Measurements from ENCODE around the gene OTOF.

OTOF gene

GRCh38 chr2:26461601-26462023 lies 16.3 kb downstream of the OTOF start:
- H3K4me3 ChIP-seq (ENCODE audit: low read length), result no peak overlapping the region
- DNase-seq (ENCODE audit: low read depth), result no peak
- no peak for TF ChIP-seq CTCF (IDR thresholded peaks at IDR 0.05; ENCODE audit: insufficient read depth, low read depth, low read length, missing control alignments)

GRCh38 chr2:26460613-26461031 lies 17.3 kb downstream of the OTOF start:
- DNase-seq (ENCODE audit: low read depth), result no peak
- no peak for TF ChIP-seq CTCF (IDR thresholded peaks at IDR 0.05; ENCODE audit: insufficient read depth, low read depth, low read length, missing control alignments)

GRCh38 chr2:26459991-26460612 lies 17.8 kb downstream of the OTOF start:
- TF ChIP-seq CTCF (IDR thresholded peaks at IDR 0.05; ENCODE audit: insufficient read depth, low read depth, low read length, missing control alignments), result no peak
- DNase-seq (ENCODE audit: low read depth), result no peak
- H3K4me3 ChIP-seq (ENCODE audit: low read length), result no peak overlapping the region

More at GRCh38 chr2:26460613-26461031, 17.3 kb downstream of the OTOF start:
- no peak overlapping the region for H3K4me3 ChIP-seq (ENCODE audit: low read length)

- no peak for DNase-seq (ENCODE audit: low read depth)
- H3K4me3 ChIP-seq (ENCODE audit: low read length), result no peak overlapping the region
- no peak for TF ChIP-seq CTCF (IDR thresholded peaks at IDR 0.05; ENCODE audit: insufficient read depth, low read depth, low read length, missing control alignments)
Observed at GRCh38 chr2:26458365-26459042, 19.4 kb downstream of the OTOF start.

GRCh38 chr2:26457695-26458364 lies 20.1 kb downstream of the OTOF start:
- TF ChIP-seq CTCF (IDR thresholded peaks at IDR 0.05; ENCODE audit: insufficient read depth, low read depth, low read length, missing control alignments), result no peak
- no peak overlapping the region for H3K4me3 ChIP-seq (ENCODE audit: low read length)
- no peak for DNase-seq (ENCODE audit: low read depth)

GRCh38 chr2:26457251-26457666 lies 20.7 kb downstream of the OTOF start:
- no peak for TF ChIP-seq CTCF (IDR thresholded peaks at IDR 0.05; ENCODE audit: insufficient read depth, low read depth, low read length, missing control alignments)
- no peak overlapping the region for H3K4me3 ChIP-seq (ENCODE audit: low read length)
- no peak for DNase-seq (ENCODE audit: low read depth)

All from epithelial cell of esophagus (primary cell).